ENCODE data around the gene ACBD6.

Gene ACBD6

GRCh38 chr1:180269645-180270529 is 232.5 kb downstream of the ACBD6 start:
- no peak overlapping the region for H3K4me3 ChIP-seq (ENCODE audit: extremely low read depth, insufficient read depth, low read length, poor library complexity, severe bottlenecking)
- WGBS, 2 experiments (ENCODE audit: insufficient coverage in 2 of 2) = 67 to 73% methylated on average over 9 to 12 of the region's 14 CpGs
- H3K36me3 ChIP-seq (ENCODE audit: control insufficient read depth, insufficient read depth, low read length) = peaks cover 2% of the 10 kb centered on the region
- H3K4me1 ChIP-seq (ENCODE audit: control insufficient read depth, insufficient read depth, low read length, poor library complexity, severe bottlenecking) = peaks cover 6% of the 10 kb centered on the region
- no peaks in the 10 kb centered on the region for H3K9me3 ChIP-seq (ENCODE audit: control insufficient read depth, low read length)
- H3K27ac ChIP-seq (ENCODE audit: low read depth, low read length, severe bottlenecking) = no peak overlapping the region

DNA sequence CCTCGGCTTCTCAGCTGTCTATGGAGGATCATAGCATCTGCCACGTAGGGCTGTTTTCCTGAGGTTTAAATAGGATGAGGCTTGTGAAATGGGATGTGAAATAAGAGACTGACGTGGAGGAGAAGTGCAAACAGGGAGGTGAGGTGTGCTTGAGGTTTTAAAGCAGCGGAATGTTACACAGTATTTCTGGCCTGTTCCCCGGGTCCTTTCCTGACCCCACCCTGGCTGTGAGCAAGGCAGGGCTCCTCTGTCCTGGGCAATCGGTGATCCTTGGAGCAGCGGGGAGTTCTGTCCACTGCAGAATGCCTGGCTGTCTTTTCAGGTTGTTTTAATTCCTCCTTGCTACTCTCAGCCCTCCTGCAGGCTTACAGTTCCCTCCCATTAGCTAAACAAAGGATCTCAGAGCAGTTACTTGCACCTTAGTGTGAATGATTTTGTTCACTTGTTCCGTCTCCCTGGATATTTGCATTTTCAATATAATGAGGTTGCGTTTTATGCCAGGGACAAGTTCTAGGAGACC is 233.8 kb downstream of the ACBD6 start:
- no peak overlapping the region for H3K27ac ChIP-seq (ENCODE audit: low read depth, low read length, severe bottlenecking)
- peaks cover 6% of the 10 kb centered on the region for H3K4me1 ChIP-seq (ENCODE audit: control insufficient read depth, insufficient read depth, low read length, poor library complexity, severe bottlenecking)

GRCh38 chr1:180267761-180268555 is 234.4 kb downstream of the ACBD6 start:
- Histone ChIP-seq H3K4me1 (ENCODE audit: control insufficient read depth, insufficient read depth, low read length, poor library complexity, severe bottlenecking) (peaks cover 6% of the 10 kb centered on the region), H3K27ac (ENCODE audit: low read depth, low read length, severe bottlenecking) (no peak overlapping the region), H3K4me3 (ENCODE audit: extremely low read depth, insufficient read depth, low read length, poor library complexity, severe bottlenecking) (no peak overlapping the region), H3K9me3 (ENCODE audit: control insufficient read depth, low read length) (no peaks in the 10 kb centered on the region), H3K36me3 (ENCODE audit: control insufficient read depth, insufficient read depth, low read length) (no peaks in the 10 kb centered on the region)
- 96 to 97% methylated on average over 5 of the region's 5 CpGs for WGBS, 2 experiments (ENCODE audit: insufficient coverage in 2 of 2)

More for the DNA sequence above, 233.8 kb downstream of the ACBD6 start:
- Histone ChIP-seq H3K9me3 (ENCODE audit: control insufficient read depth, low read length) (no peaks in the 10 kb centered on the region), H3K36me3 (ENCODE audit: control insufficient read depth, insufficient read depth, low read length) (peaks cover 1% of the 10 kb centered on the region), H3K4me3 (ENCODE audit: extremely low read depth, insufficient read depth, low read length, poor library complexity, severe bottlenecking) (no peak overlapping the region)
- WGBS, 2 experiments (ENCODE audit: insufficient coverage in 2 of 2) = 51 to 57% methylated on average over 5 to 7 of the region's 9 CpGs

GRCh38 chr1:180267211-180267561 is 235.2 kb downstream of the ACBD6 start:
- peaks cover 6% of the 10 kb centered on the region for H3K4me1 ChIP-seq (ENCODE audit: control insufficient read depth, insufficient read depth, low read length, poor library complexity, severe bottlenecking)
- no peak overlapping the region for H3K27ac ChIP-seq (ENCODE audit: low read depth, low read length, severe bottlenecking)
- no peaks in the 10 kb centered on the region for H3K9me3 ChIP-seq (ENCODE audit: control insufficient read depth, low read length)
- no peak overlapping the region for H3K4me3 ChIP-seq (ENCODE audit: extremely low read depth, insufficient read depth, low read length, poor library complexity, severe bottlenecking)
- 93 to 94% methylated on average over 7 to 11 of the region's 12 CpGs for WGBS, 2 experiments (ENCODE audit: insufficient coverage in 2 of 2)
- H3K36me3 ChIP-seq (ENCODE audit: control insufficient read depth, insufficient read depth, low read length) = no peaks in the 10 kb centered on the region

- Histone ChIP-seq H3K36me3 (ENCODE audit: control insufficient read depth, insufficient read depth, low read length) (no peaks in the 10 kb centered on the region), H3K27ac (ENCODE audit: low read depth, low read length, severe bottlenecking) (no peak overlapping the region), H3K4me1 (ENCODE audit: control insufficient read depth, insufficient read depth, low read length, poor library complexity, severe bottlenecking) (peaks cover 6% of the 10 kb centered on the region), H3K4me3 (ENCODE audit: extremely low read depth, insufficient read depth, low read length, poor library complexity, severe bottlenecking) (no peak overlapping the region), H3K9me3 (ENCODE audit: control insufficient read depth, low read length) (no peaks in the 10 kb centered on the region)
- 89 to 92% methylated on average over 24 to 26 of the region's 28 CpGs for WGBS, 2 experiments (ENCODE audit: insufficient coverage in 2 of 2)
These were observed 235.8 kb downstream of the ACBD6 start for GRCh38 chr1:180266275-180267210.

DNA sequence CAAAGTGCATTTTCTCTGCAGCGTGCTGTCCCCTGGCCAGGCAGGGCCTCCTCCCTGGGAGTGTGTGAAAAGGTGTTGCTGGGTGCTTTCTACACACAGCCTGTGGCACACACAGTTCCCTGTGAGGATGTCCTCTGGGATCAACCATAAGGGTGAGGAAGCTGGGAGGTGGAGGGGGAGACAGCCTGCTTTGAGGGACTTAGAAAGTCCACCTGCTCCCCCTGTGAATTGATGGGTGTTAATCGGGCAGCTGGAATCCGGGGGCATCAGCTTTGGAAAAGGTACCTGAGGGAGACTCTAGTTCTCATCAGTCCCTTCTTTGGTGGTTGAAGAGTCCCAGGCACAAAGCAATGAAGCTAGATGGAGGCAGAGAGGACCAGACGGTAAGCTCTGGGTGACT is 236.5 kb downstream of the ACBD6 start:
- WGBS, 2 experiments (ENCODE audit: insufficient coverage in 2 of 2) = 90 to 98% methylated on average over 1 to 4 of the region's 4 CpGs
- Histone ChIP-seq H3K36me3 (ENCODE audit: control insufficient read depth, insufficient read depth, low read length) (no peaks in the 10 kb centered on the region), H3K9me3 (ENCODE audit: control insufficient read depth, low read length) (no peaks in the 10 kb centered on the region), H3K4me1 (ENCODE audit: control insufficient read depth, insufficient read depth, low read length, poor library complexity, severe bottlenecking) (peaks cover 2% of the 10 kb centered on the region), H3K27ac (ENCODE audit: low read depth, low read length, severe bottlenecking) (no peak overlapping the region), H3K4me3 (ENCODE audit: extremely low read depth, insufficient read depth, low read length, poor library complexity, severe bottlenecking) (no peak overlapping the region)

DNA sequence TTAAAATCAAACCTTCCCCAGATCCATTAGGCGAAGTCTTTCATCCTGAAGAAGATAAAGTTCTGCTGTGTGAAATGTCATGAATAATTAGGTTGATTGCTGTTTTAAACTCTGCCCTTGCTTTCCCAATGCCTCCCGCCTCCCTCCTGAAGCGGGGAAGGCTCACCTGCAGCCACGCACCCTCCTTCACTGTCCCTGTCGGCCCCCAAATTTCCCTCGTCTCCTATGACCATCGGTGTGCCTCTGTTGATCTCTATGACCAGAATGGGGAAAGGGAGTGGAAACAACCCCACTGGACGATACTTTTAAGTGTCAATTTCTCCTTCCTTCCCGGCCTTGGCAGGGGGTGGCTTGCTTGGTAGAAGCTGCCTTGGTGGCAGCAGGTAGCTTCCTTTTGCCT is 237.2 kb downstream of the ACBD6 start:
- H3K27ac ChIP-seq (ENCODE audit: low read depth, low read length, severe bottlenecking) = no peak overlapping the region
- no peaks in the 10 kb centered on the region for H3K9me3 ChIP-seq (ENCODE audit: control insufficient read depth, low read length)
- H3K36me3 ChIP-seq (ENCODE audit: control insufficient read depth, insufficient read depth, low read length) = no peaks in the 10 kb centered on the region
- H3K4me3 ChIP-seq (ENCODE audit: extremely low read depth, insufficient read depth, low read length, poor library complexity, severe bottlenecking) = no peak overlapping the region
- no peaks in the 10 kb centered on the region for H3K4me1 ChIP-seq (ENCODE audit: control insufficient read depth, insufficient read depth, low read length, poor library complexity, severe bottlenecking)
- WGBS, 2 experiments (ENCODE audit: insufficient coverage in 2 of 2) = 86 to 93% methylated on average over 5 to 7 of the region's 9 CpGs

GRCh38 chr1:180264595-180264994 is 237.8 kb downstream of the ACBD6 start:
- 79 to 86% methylated on average over 2 of the region's 2 CpGs for WGBS, 2 experiments (ENCODE audit: insufficient coverage in 2 of 2)
- Histone ChIP-seq H3K4me1 (ENCODE audit: control insufficient read depth, insufficient read depth, low read length, poor library complexity, severe bottlenecking) (no peaks in the 10 kb centered on the region), H3K9me3 (ENCODE audit: control insufficient read depth, low read length) (no peaks in the 10 kb centered on the region), H3K36me3 (ENCODE audit: control insufficient read depth, insufficient read depth, low read length) (no peaks in the 10 kb centered on the region), H3K4me3 (ENCODE audit: extremely low read depth, insufficient read depth, low read length, poor library complexity, severe bottlenecking) (no peak overlapping the region), H3K27ac (ENCODE audit: low read depth, low read length, severe bottlenecking) (no peak overlapping the region)

GRCh38 chr1:180262628-180263488 is 239.5 kb downstream of the ACBD6 start:
- Histone ChIP-seq H3K4me3 (ENCODE audit: extremely low read depth, insufficient read depth, low read length, poor library complexity, severe bottlenecking) (no peak overlapping the region), H3K36me3 (ENCODE audit: control insufficient read depth, insufficient read depth, low read length) (no peaks in the 10 kb centered on the region), H3K4me1 (ENCODE audit: control insufficient read depth, insufficient read depth, low read length, poor library complexity, severe bottlenecking) (no peaks in the 10 kb centered on the region), H3K27ac (ENCODE audit: low read depth, low read length, severe bottlenecking) (no peak overlapping the region), H3K9me3 (ENCODE audit: control insufficient read depth, low read length) (no peaks in the 10 kb centered on the region)
- 88 to 91% methylated on average over 5 to 10 of the region's 12 CpGs for WGBS, 2 experiments (ENCODE audit: insufficient coverage in 2 of 2)

Measured in mesodermal cell (in vitro differentiated cells).